WTC11 (cell line): ENCODE results near the gene TAS1R1. TPM values are rescaled to one million over a fixed set of nuclear protein-coding genes. Genes with fewer than 3 reads are reported as not detected.

Experiments used
- ATAC-seq: fragments of 200-7000 bp; cut with Tn5 transposase; 2 replicates; pipeline ENCODE4 v1.10.0; 2021; ENCODE audit warnings: mild to moderate bottlenecking, moderate library complexity
- CTCF ChIA-PET: fragments of 300-600 bp; sonication (Branson Sonifier 250); formaldehyde crosslinking; loops from one replicate; lab custom pipeline; 2021; ENCODE audit warnings: antibody characterized with exemption; lab: Charles Lee
- POLR2A ChIA-PET: fragments of 350-600 bp; sonication (Branson Sonifier 250); formaldehyde crosslinking; loops from one replicate; lab custom pipeline; 2021; ENCODE audit warnings: antibody characterized with exemption; lab: Charles Lee
- DNase-seq: peaks from one replicate; pipeline ENCODE4 v3.0.0; 2021; ENCODE audit warnings: low spot score
- H3K27ac Mint-ChIP-seq: 2 replicates; pipeline ENCODE4 v1.8.0; 2021; ENCODE audit warnings: mixed read lengths
- H3K27me3 Mint-ChIP-seq: 2 replicates; pipeline ENCODE4 v1.8.0; 2021; ENCODE audit warnings: low read depth, mild to moderate bottlenecking, moderate library complexity, mixed read lengths
- H3K36me3 Mint-ChIP-seq: 2 replicates; pipeline ENCODE4 v1.8.0; 2021; ENCODE audit warnings: mixed read lengths
- H3K4me1 Mint-ChIP-seq: 2 replicates; pipeline ENCODE4 v1.8.0; 2022; ENCODE audit warnings: mixed read lengths
- H3K4me3 Mint-ChIP-seq: 2 replicates; pipeline ENCODE4 v1.8.0; 2021; ENCODE audit warnings: mild to moderate bottlenecking, moderate library complexity, mixed read lengths
- H3K9me3 Mint-ChIP-seq: 2 replicates; pipeline ENCODE4 v1.8.0; 2021; ENCODE audit warnings: mixed read lengths
- AFF4 ChIP-seq: sonication (generic); formaldehyde crosslinking; IDR thresholded peaks from 2 replicates; pipeline ENCODE4 v1.8.1; 2023; ENCODE audit warnings: mild to moderate bottlenecking, missing genetic modification reagents, borderline replicate concordance
- CREB1 ChIP-seq: sonication (generic); formaldehyde crosslinking; IDR thresholded peaks from 2 replicates; pipeline ENCODE4 v1.8.0; 2023; ENCODE audit warnings: mild to moderate bottlenecking, missing genetic modification reagents
- EMX1 ChIP-seq: fragments of 250-450 bp; sonication (Bioruptor Pico); IDR thresholded peaks from 2 replicates; pipeline ENCODE4 v1.8.0; 2021; ENCODE audit warnings: mild to moderate bottlenecking
- FOXP1 ChIP-seq: sonication (generic); formaldehyde crosslinking; IDR thresholded peaks from 2 replicates; pipeline ENCODE4 v1.8.0; 2022; ENCODE audit warnings: missing genetic modification reagents, mild to moderate bottlenecking, moderate library complexity, borderline replicate concordance
- FOXP4 ChIP-seq: sonication (generic); formaldehyde crosslinking; IDR thresholded peaks from 2 replicates; pipeline ENCODE4 v1.8.0; 2022; ENCODE audit warnings: mild to moderate bottlenecking, missing genetic modification reagents
- HMGXB4 ChIP-seq: sonication (generic); formaldehyde crosslinking; IDR thresholded peaks from 2 replicates; pipeline ENCODE4 v1.8.1; 2023; ENCODE audit warnings: mild to moderate bottlenecking, moderate library complexity, missing genetic modification reagents
- PRRX2 ChIP-seq: fragments of 250-450 bp; sonication (Bioruptor Pico); IDR thresholded peaks from 2 replicates; pipeline ENCODE4 v1.8.0; 2021; ENCODE audit warnings: mild to moderate bottlenecking
- RORB ChIP-seq: fragments of 250-450 bp; sonication (Bioruptor Pico); IDR thresholded peaks from 2 replicates; pipeline ENCODE4 v1.9.0; 2021; ENCODE audit warnings: mild to moderate bottlenecking
- SMAD4 ChIP-seq: sonication (generic); formaldehyde crosslinking; IDR thresholded peaks from 2 replicates; pipeline ENCODE4 v1.8.0; 2022; ENCODE audit warnings: mild to moderate bottlenecking, missing genetic modification reagents
- TCF7 ChIP-seq: sonication (generic); formaldehyde crosslinking; IDR thresholded peaks from 2 replicates; pipeline ENCODE4 v1.8.0; 2022; ENCODE audit warnings: mild to moderate bottlenecking, low read depth, missing genetic modification reagents, moderate library complexity
- ZNF416 ChIP-seq: fragments of 250-450 bp; sonication (Bioruptor Pico); IDR thresholded peaks from 2 replicates; pipeline ENCODE4 v1.9.0; 2021; ENCODE audit warnings: mild to moderate bottlenecking, inconsistent platforms
- ZNF423 ChIP-seq: fragments of 250-450 bp; sonication (Bioruptor Pico); IDR thresholded peaks from 2 replicates; pipeline ENCODE4 v2.1.2; 2022; ENCODE audit warnings: mild to moderate bottlenecking, moderate library complexity
- total RNA-seq: library from RNA; stranded (reverse); gene quantifications from 3 replicates; pipeline ENCODE4 v1.2.3, GENCODE V29; 2021
- TF ChIP-seq, protein P1 (sequence below): fragments of 250-450 bp; sonication (Bioruptor Pico); conservative IDR thresholded peaks from 2 replicates; pipeline ENCODE4 v1.9.0; 2021; ENCODE audit warnings: mild to moderate bottlenecking
- TF ChIP-seq, protein P2 (sequence below): fragments of 250-450 bp; sonication (Bioruptor Pico); IDR thresholded peaks from 2 replicates; pipeline ENCODE4 v1.9.0; 2021; ENCODE audit warnings: mild to moderate bottlenecking
- TF ChIP-seq, protein P3 (sequence below): fragments of 250-450 bp; sonication (Bioruptor Pico); IDR thresholded peaks from 2 replicates; pipeline ENCODE4 v2.1.2; 2022; ENCODE audit warnings: mild to moderate bottlenecking, moderate library complexity

TAS1R1 gene
- total RNA-seq, 1 experiment from 2014 or later = 0.11 TPM

- H3K27me3 Mint-ChIP-seq = no peaks in the 10 kb centered on the region
- CTCF ChIA-PET = interaction anchor here (0.6 to 2.0 kb wide), 10 partner anchors 10 to 133 kb away, joined by 3 to 12 read pairs (median 4); partner anchors contain the start of gene PLEKHG5
- no peaks in the 10 kb centered on the region for H3K36me3 Mint-ChIP-seq
- H3K27ac Mint-ChIP-seq = no peak overlapping the region
- ATAC-seq (no peak), DNase-seq (no peak)
- no peaks in the 10 kb centered on the region for H3K4me1 Mint-ChIP-seq
- no peak overlapping the region for H3K4me3 Mint-ChIP-seq
- no peaks in the 10 kb centered on the region for H3K9me3 Mint-ChIP-seq
- POLR2A ChIA-PET = no interaction called here
- TF ChIP-seq EMX1 (no peak), ZNF423 (CRISPR knock-in tag) (no peak), SMAD4 (CRISPR knock-in tag) (no peak), AFF4 (CRISPR knock-in tag) (no peak), FOXP1 (no peak), TCF7 (CRISPR knock-in tag) (no peak), RORB (CRISPR knock-in tag) (no peak), HMGXB4 (CRISPR knock-in tag) (no peak), PRRX2 (CRISPR knock-in tag) (no peak)
- TF ChIP-seq, protein P1, sequence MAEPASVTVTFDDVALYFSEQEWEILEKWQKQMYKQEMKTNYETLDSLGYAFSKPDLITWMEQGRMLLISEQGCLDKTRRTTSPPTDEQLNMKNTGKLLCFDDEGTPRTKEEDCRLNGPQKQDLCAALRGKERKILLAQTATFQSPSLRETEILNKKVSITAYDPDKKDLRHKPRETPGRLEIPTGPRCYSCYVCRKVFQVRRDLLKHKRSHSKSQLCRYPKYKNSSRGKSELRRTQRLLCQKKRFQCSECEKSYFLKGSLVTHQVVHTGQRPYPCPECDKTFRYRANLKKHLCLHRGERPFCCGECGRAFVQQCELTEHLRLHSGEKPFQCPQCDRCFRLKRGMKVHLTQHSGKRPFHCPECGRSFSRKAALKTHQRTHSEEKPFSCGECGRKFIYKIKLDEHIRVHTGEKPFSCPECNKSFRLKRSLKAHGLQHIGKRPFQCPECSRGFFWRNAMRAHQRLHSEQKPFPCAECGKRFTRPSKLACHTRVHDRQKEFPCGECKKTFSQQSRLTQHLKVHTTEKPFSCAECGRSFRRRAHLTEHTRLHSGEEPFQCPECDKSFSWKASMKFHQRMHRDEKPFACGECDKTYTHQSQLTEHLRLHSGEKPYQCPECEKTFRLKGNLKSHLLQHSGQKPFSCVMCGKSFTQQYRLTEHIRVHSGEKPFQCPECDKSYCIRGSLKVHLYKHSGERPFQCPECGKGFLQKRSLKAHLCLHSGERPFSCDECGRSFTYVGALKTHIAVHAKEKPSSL (CRISPR knock-in tag) = no peak
- TF ChIP-seq, protein P2, sequence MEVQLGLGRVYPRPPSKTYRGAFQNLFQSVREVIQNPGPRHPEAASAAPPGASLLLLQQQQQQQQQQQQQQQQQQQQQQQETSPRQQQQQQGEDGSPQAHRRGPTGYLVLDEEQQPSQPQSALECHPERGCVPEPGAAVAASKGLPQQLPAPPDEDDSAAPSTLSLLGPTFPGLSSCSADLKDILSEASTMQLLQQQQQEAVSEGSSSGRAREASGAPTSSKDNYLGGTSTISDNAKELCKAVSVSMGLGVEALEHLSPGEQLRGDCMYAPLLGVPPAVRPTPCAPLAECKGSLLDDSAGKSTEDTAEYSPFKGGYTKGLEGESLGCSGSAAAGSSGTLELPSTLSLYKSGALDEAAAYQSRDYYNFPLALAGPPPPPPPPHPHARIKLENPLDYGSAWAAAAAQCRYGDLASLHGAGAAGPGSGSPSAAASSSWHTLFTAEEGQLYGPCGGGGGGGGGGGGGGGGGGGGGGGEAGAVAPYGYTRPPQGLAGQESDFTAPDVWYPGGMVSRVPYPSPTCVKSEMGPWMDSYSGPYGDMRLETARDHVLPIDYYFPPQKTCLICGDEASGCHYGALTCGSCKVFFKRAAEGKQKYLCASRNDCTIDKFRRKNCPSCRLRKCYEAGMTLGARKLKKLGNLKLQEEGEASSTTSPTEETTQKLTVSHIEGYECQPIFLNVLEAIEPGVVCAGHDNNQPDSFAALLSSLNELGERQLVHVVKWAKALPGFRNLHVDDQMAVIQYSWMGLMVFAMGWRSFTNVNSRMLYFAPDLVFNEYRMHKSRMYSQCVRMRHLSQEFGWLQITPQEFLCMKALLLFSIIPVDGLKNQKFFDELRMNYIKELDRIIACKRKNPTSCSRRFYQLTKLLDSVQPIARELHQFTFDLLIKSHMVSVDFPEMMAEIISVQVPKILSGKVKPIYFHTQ (CRISPR knock-in tag) = no peak
- TF ChIP-seq, protein P3, sequence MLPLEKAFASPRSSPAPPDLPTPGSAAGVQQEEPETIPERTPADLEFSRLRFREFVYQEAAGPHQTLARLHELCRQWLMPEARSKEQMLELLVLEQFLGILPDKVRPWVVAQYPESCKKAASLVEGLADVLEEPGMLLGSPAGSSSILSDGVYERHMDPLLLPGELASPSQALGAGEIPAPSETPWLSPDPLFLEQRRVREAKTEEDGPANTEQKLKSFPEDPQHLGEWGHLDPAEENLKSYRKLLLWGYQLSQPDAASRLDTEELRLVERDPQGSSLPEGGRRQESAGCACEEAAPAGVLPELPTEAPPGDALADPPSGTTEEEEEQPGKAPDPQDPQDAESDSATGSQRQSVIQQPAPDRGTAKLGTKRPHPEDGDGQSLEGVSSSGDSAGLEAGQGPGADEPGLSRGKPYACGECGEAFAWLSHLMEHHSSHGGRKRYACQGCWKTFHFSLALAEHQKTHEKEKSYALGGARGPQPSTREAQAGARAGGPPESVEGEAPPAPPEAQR = no peak
- TF ChIP-seq, all 79 proteins: peak for 0
These were observed 41.7 kb upstream of the TAS1R1 start for GRCh38 chr1:6513320-6513801.

- CTCF ChIA-PET = no interaction called here
- no peak for DNase-seq
- Mint-ChIP-seq H3K4me3 (no peak overlapping the region), H3K27me3 (no peaks in the 10 kb centered on the region), H3K27ac (no peak overlapping the region), H3K36me3 (no peaks in the 10 kb centered on the region), H3K9me3 (no peaks in the 10 kb centered on the region), H3K4me1 (peaks cover 18% of the 10 kb centered on the region)
- POLR2A ChIA-PET = no interaction called here
- TF ChIP-seq CREB1 = no peak
- TF ChIP-seq FOXP4 (CRISPR knock-in tag) = no peak
- TF ChIP-seq, protein P2 (CRISPR knock-in tag) = no peak
- TF ChIP-seq ZNF416 (CRISPR knock-in tag) = no peak
- no peak for ATAC-seq
These were observed 39.3 kb upstream of the TAS1R1 start for GRCh38 chr1:6515771-6516170.
